22Rv1 (cell line): ENCODE measurements around the gene RAB8A.

Source experiments
- CTCF ChIP-seq: fragments of 450-650 bp; IDR thresholded peaks from 2 replicates; pipeline ENCODE4 v1.5.1; 2017; ENCODE audit warnings: mild to moderate bottlenecking
- ZFX ChIP-seq: fragments of 450-650 bp; IDR thresholded peaks from 2 replicates; pipeline ENCODE4 v1.6.1; 2017; ENCODE audit warnings: antibody characterized with exemption, borderline replicate concordance

- no peak for TF ChIP-seq CTCF
- TF ChIP-seq ZFX, result no peak
Measured at GRCh38 chr19:16125737-16126495, 14.2 kb downstream of the RAB8A start.
